HAP-1 (cell line): ENCODE data around the gene DLK2.
"Not testable (repeated sequence)": the region's sequence is repeated elsewhere in the genome, so short reads cannot be mapped to it uniquely, and the experiment has no call there.

Experiments
- DNase-seq, 2 experiments: peaks; one replicate each; pipeline ENCODE4 v3.0.0-alpha.2; 2016 to 2020; ENCODE audit warnings: low spot score in 2 of 2
- H3K27me3 ChIP-seq: fragments of 250-450 bp; sonication (Bioruptor Pico); 2 replicates; pipeline ENCODE4 v1.5.1; 2020; ENCODE audit warnings: low read depth, mild to moderate bottlenecking, moderate library complexity
- H3K36me3 ChIP-seq: fragments of 250-450 bp; sonication (Bioruptor Pico); replicated peaks from 2 replicates; pipeline ENCODE4 v1.5.1; 2020; ENCODE audit warnings: mild to moderate bottlenecking
- H3K4me1 ChIP-seq: fragments of 250-450 bp; sonication (Bioruptor Pico); 2 replicates; pipeline ENCODE4 v1.5.1; 2020; ENCODE audit warnings: mild to moderate bottlenecking
- H3K4me3 ChIP-seq: fragments of 250-450 bp; sonication (Bioruptor Pico); 2 replicates; pipeline ENCODE4 v1.5.1; 2020; ENCODE audit warnings: mild to moderate bottlenecking, moderate library complexity
- H3K9me3 ChIP-seq: fragments of 250-450 bp; sonication (Bioruptor Pico); 2 replicates; pipeline ENCODE4 v1.5.1; 2020; ENCODE audit warnings: mild to moderate bottlenecking, moderate library complexity
- in situ Hi-C: fragments of 300-500 bp; cut with MboI; formaldehyde crosslinking; loops from 3 replicates; pipeline ENCODE4 v1.14.3; 2020; ENCODE audit warnings: low sequenced_read_pairs, inconsistent platforms, mixed read lengths

Gene DLK2

DNA sequence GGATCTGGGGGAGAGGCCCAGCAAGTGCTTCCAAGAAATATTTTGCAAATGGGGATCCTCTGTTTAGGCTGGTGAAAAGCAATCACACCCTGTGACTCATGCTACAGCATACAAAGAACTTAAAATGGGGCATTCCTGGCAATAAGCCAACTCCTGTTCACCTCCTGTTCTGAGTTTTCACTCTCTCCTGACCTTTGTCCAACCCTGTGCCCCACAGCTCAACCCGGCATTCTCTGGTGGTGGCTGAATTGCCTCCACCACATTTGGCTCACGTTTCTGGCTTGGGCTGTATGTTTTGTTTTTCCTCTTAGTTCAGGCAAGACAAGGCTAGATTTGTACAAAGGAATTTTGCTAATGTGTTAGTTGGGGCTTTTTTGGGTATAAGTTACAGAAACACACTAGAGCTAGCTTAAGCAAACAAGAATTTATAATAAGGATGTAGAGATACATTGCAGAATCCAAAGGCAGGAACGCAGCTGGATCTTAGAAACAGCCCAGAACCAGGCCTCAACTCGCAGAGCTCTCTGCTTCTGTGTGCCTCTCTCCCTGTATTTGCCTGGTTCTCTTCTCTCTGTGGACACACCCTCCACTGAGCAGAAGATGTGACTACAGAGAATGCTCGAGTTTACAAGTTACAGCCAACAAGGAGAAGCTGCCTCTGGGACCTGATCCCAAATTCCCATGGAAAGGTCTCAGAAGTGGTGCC, 18.6 kb downstream of the DLK2 start:
- H3K36me3 ChIP-seq: peaks cover 7% of the 10 kb centered on the region
- in situ Hi-C loops: no loop called here
- no peaks in the 10 kb centered on the region for H3K27me3 ChIP-seq
- no peaks in the 10 kb centered on the region for H3K4me1 ChIP-seq
- H3K9me3 ChIP-seq: no peaks in the 10 kb centered on the region
- no peak overlapping the region for H3K4me3 ChIP-seq
- peak in 1 of 2 experiments; percentile 29 for DNase-seq

DNA sequence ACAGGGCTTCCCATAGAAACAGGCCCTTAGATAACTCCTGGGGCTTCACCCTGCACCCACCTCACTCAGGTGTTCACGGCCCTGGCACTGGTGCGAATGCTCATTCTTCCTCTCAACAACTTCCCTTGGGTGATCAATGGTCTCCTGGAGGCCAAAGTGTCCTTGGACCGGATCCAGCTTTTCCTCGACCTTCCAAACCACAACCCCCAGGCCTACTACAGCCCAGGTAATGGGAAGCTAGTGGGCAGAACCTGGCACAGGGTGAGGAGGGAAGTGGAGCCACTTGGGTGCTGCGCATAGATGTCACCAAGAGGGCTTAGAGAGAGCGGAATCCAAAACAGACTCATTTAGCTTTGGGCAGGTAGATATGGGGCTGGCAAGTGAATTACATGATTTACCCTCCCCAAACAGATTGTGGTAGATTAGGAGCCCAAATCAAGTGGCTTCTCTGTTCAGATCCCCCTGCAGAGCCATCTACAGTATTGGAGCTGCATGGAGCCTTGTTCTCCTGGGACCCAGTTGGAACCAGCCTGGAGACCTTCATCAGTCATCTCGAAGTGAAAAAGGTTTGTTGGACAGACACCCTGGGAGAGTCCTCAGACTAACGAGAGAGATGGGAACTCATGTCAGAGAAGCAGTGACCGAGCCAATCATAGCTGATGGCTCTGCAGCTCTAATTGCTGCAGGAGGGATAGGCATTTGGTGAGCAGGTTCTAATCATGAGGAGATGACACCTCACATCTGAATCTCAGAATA, 19.5 kb downstream of the DLK2 start:
- in situ Hi-C loops: no loop called here
- peaks cover 7% of the 10 kb centered on the region for H3K36me3 ChIP-seq
- H3K9me3 ChIP-seq: no peaks in the 10 kb centered on the region
- H3K4me3 ChIP-seq: no peak overlapping the region
- no peaks in the 10 kb centered on the region for H3K4me1 ChIP-seq
- no peak for DNase-seq
- no peaks in the 10 kb centered on the region for H3K27me3 ChIP-seq

DNA sequence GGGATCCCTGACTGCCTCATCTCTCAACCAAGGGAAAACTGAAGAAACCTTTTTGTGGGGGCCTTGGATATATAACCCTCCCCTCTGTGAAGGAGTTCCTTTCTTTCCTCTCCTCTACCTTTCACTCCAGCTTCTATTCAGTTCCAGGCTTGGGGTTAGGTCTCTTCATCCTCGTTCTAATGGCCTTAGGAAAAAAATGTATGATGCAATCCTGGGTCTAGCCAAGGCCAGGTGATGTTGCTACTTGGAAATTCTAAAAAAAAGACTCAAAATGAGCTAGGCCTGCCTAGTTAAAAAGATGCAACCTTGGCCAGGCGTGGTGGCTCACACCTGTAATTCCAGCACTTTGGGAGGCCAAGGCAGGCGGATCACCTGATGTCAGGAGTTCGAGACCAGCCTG, 20.4 kb downstream of the DLK2 start:
- Histone ChIP-seq H3K4me3 (no peak overlapping the region), H3K27me3 (no peaks in the 10 kb centered on the region), H3K4me1 (no peaks in the 10 kb centered on the region), H3K36me3 (peaks cover 7% of the 10 kb centered on the region), H3K9me3 (no peaks in the 10 kb centered on the region)
- in situ Hi-C loops: no loop called here
- DNase-seq: no peak

DNA sequence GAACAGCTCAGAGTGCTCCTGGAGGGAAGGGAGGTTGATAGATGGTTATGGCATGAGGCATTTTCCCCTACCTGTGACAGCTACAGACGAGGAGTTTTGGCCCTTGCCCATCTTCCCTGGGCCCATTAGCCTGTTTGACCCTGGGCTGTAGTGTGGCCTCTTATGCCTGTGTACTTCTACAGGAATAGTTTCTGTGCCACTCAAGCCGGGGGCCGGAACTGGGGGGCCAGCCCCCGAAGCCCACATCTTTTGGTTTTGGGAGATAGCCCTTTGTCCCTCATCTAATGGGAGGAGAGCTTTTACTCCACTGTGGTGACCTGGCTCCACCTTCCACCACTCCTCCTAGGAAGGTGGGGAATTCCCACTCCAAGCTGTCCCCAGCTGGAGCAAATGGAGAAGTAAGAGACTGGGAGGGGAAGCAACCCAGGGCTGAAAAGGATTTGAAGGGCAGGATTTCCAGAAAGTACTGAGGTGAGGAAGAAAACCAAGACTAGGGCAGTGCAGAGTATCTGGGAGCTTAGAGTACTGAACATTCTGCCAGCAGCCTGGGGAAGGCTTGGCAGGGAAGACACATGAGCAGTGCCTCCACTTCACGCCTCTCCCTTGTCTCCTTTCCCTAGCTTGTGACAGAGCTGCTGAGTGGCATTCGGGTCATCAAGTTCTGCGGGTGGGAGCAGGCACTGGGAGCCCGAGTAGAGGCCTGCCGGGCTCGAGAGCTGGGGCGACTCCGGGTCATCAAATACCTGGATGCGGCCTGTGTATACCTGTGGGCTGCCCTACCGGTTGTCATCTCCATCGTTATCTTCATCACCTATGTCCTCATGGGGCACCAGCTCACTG, 21.1 kb downstream of the DLK2 start:
- DNase-seq: no peak
- H3K4me3 ChIP-seq: no peak overlapping the region
- H3K36me3 ChIP-seq: peaks cover 7% of the 10 kb centered on the region
- H3K9me3 ChIP-seq: no peaks in the 10 kb centered on the region
- no peaks in the 10 kb centered on the region for H3K27me3 ChIP-seq
- H3K4me1 ChIP-seq: no peaks in the 10 kb centered on the region
- in situ Hi-C loops: no loop called here

DNA sequence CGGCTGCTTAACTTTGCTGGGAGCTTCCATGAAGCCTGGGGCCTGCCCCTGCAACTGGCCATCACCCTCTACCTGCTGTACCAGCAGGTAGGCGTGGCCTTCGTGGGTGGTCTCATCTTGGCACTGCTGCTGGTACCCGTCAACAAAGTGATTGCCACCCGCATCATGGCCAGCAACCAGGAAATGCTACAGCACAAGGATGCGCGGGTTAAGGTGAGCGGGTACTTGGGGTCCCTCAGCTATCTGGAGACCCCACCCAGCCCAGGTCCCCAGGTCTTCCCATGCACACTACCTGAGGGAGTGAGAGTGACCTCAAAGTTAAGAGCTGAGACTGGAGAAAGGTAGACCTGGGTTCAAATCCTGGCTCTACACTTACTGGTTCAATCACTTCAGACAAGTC, 22.2 kb downstream of the DLK2 start:
- Histone ChIP-seq H3K4me1 (peaks cover 9% of the 10 kb centered on the region), H3K27me3 (no peaks in the 10 kb centered on the region), H3K36me3 (peaks cover 7% of the 10 kb centered on the region), H3K4me3 (no peak overlapping the region), H3K9me3 (no peaks in the 10 kb centered on the region)
- in situ Hi-C loops: no loop called here
- DNase-seq: no peak

DNA sequence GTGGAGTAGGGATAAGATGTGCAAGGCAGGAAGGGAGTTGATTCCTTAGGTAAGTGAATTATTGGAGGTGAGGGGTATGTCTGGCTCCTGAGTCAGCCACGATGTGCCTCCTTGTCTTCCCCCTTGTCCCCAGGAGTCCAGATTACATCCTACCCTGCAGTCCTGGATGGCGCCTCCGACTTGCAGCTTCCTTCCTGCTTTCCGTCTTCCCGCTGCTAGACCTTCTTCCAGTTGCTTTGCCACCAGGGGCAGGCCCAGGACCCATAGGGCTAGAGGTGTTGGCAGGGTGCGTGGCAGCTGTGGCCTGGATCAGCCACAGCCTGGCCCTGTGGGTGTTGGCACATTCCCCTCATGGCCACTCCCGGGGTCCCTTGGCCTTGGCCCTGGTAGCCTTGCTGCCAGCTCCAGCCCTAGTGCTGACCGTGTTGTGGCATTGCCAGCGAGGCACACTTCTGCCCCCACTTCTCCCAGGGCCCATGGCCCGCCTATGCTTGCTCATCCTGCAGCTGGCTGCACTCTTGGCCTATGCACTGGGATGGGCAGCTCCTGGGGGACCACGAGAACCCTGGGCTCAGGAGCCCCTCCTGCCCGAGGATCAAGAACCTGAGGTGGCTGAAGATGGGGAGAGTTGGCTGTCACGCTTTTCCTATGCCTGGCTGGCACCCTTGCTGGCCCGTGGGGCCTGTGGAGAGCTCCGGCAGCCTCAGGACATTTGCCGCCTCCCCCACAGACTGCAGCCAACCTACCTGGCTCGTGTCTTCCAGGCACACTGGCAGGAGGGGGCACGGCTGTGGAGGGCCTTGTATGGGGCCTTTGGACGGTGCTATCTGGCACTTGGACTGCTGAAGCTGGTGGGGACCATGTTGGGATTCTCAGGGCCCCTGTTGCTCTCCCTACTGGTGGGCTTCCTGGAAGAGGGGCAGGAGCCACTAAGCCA, 23.1 kb downstream of the DLK2 start:
- Histone ChIP-seq H3K4me3 (no peak overlapping the region), H3K9me3 (no peaks in the 10 kb centered on the region), H3K36me3 (peaks cover 7% of the 10 kb centered on the region), H3K4me1 (peaks cover 9% of the 10 kb centered on the region), H3K27me3 (no peaks in the 10 kb centered on the region)
- no peak for DNase-seq
- in situ Hi-C loops: no loop called here

DNA sequence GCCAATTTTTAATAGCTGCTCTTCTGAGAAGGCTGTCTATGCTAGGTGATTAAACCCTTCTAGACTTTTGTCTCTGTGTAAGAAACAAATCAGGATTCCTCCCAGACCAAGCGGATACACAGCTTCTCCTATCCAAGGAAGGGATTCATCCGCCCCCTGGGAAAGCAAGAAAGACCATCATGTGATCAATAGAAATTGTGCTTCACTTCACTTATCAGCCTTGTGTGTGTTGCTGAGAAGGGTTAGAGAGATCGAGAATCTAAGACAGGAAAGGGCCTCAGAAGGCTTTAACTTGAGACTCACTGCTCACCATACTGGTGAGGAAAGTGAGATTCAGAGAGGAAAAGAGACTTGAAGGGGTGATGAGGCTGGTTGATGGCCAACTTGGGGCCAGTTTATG, 26.5 kb downstream of the DLK2 start:
- in situ Hi-C loops: no loop called here
- H3K36me3 ChIP-seq: peaks cover 7% of the 10 kb centered on the region
- DNase-seq: no peak
- peak overlapping the region; percentile 82 for H3K4me3 ChIP-seq
- H3K9me3 ChIP-seq: no peaks in the 10 kb centered on the region
- H3K4me1 ChIP-seq: peaks cover 9% of the 10 kb centered on the region
- H3K27me3 ChIP-seq: no peaks in the 10 kb centered on the region

DNA sequence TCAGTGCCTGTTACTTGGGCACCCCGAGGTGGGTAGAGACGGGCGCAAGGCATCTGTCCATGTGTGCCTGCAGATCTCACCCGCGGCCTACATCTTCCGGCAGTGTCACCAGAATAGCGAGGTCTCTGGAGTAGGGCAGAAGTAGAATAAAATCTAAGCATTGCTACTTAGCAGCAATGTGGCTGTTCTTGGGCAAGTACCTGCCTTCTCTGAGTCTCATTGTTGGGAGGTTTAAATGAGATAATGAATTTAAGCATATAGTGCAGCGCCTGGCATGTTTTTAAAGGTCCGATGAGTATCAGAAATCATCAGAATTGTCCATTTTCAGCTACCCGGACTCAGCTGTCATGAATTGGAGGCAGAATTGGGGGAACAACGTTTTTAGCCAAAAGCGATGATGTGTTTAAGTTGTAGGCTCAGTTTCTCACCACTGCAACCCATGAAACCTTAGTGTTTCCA, 27.2 kb downstream of the DLK2 start:
- Histone ChIP-seq H3K36me3 (peaks cover 3% of the 10 kb centered on the region), H3K9me3 (no peaks in the 10 kb centered on the region), H3K4me3 (peak overlapping the region; percentile 82), H3K27me3 (no peaks in the 10 kb centered on the region), H3K4me1 (peaks cover 9% of the 10 kb centered on the region)
- no peak for DNase-seq
- in situ Hi-C loops: no loop called here

DNA sequence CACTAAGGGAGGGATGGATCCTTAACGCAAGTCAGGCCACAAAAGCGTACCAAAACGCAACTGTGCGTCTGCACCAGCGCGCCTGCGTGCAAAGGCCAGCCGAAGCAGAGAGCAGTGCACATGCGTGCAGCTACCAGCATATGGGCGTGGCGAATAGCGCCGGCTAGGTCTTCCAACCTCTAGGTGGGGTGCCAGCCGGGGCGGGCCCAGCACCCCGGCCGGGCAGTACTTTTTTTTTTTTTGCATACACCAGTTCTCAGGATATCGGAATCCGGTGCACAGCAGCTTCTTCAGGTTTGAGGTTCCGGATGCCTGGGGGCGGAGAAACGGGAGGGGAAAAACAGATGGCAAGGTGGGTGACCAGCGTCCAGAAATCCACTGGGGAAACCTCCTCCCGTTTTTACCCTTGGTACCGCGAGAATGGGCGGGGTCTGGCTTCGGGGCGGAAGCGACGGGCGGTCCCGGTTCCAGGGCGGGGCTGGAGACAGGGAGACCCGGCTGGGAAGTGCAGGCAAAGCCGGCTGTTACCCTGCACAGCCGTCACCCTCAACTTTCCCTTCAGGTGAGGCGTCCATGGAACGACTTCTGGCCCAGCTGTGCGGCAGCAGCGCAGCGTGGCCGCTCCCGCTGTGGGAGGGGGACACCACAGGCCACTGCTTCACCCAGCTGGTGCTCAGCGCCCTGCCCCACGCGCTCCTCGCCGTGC, 27.8 kb downstream of the DLK2 start, which contains the start of gene ABCC10:
Gene ABCC10 (plus strand): TSS at position 136 of the 706 bp plus-strand sequence. CDS start 438 bp downstream, at position 574.
- peak; percentile 89 to 98 for DNase-seq
- Histone ChIP-seq H3K4me3 (peak within 1 kb of the TSS; percentile 82), H3K27me3 (no peaks in the 10 kb centered on the region), H3K4me1 (peaks cover 9% of the 10 kb centered on the region), H3K36me3 (0 out of 2 replicates have a peak, but pooled peaks cover 3% of the 10 kb centered on the region), H3K9me3 (no peaks in the 10 kb centered on the region)
- in situ Hi-C loops: no loop called here

DNA sequence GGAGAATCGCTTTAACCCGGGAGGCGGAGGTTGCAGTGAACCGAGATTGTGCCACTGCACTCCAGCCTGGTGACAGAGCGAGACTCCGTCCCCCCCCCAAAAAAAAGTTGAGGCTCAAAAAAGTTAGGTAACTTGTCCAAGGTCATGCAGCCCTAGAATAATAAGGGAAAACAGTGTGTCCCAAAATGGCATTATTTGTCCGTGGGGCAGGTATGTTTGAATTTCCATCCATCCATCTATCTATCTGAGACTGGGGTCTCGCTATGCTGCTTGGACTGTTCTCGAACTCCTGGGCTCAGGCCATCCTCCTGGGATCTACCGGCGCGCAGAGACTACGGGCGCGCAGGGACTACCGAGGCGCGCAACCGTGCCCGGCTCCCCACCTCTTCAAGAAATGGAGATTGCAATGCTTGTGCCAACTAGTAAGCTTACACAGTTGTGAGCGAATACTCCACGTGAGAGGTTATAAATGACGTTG, 28.4 kb downstream of the DLK2 start:
- Histone ChIP-seq H3K27me3 (no peaks in the 10 kb centered on the region), H3K4me1 (peaks cover 9% of the 10 kb centered on the region), H3K9me3 (no peaks in the 10 kb centered on the region), H3K4me3 (peak overlapping the region; percentile 82), H3K36me3 (no peaks in the 10 kb centered on the region)
- no peak for DNase-seq
- in situ Hi-C loops: no loop called here

DNA sequence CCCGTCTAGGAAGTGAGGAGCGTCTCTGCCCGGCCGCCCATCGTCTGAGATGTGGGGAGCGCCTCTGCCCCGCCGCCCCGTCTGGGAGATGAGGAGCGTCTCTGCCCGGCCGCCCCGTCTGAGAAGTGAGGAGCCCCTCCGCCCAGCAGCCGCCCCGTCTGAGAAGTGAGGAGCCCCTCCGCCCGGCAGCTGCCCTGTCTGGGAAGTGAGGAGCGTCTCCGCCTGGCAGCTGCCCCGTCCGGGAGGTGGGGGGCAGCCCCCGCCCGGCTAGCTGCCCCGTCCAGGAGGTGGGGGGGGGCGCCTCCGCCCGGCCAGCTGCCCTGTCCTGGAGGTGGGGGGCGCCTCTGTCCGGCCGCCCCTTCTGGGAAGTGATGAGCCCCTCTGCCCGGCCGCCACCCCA, 30.3 kb downstream of the DLK2 start:
- in situ Hi-C loops, H3K4me3 ChIP-seq, DNase-seq, H3K4me1 ChIP-seq, H3K36me3 ChIP-seq, H3K9me3 ChIP-seq, H3K27me3 ChIP-seq: not testable (repeated sequence)

DNA sequence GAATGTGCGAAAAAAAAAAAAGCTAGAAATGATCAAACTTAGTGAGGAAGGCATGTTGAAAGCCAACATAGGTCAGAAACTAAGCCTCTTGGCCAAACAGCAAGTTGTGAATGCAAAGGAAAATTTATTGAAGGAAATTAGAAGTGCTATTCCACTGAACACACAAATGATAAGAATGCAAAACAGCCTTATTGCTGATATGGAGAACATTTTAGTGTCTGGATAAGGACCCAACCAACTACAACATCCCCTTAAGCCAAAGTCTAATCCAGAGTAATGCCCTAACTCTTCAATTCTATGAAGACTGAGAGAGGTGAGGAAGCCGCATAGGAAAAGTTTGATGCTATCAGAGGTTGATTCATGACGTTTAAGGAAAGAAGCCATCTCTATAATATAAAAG, 33.5 kb downstream of the DLK2 start:
- H3K9me3 ChIP-seq: 0 out of 2 replicates have a peak, but pooled peaks cover 4% of the 10 kb centered on the region
- no peaks in the 10 kb centered on the region for H3K4me1 ChIP-seq
- no peak overlapping the region for H3K4me3 ChIP-seq
- H3K36me3 ChIP-seq: no peaks in the 10 kb centered on the region
- DNase-seq: no peak
- no peaks in the 10 kb centered on the region for H3K27me3 ChIP-seq
- in situ Hi-C loops: no loop called here
